Measurements from ENCODE around the gene ISYNA1.
A peak's percentile ranks its signal among the peaks of the same experiment; 100 is the strongest.
"Not testable (repeated sequence)": the region's sequence is repeated elsewhere in the genome, so short reads cannot be mapped to it uniquely, and the experiment has no call there.

ISYNA1 gene

DNA sequence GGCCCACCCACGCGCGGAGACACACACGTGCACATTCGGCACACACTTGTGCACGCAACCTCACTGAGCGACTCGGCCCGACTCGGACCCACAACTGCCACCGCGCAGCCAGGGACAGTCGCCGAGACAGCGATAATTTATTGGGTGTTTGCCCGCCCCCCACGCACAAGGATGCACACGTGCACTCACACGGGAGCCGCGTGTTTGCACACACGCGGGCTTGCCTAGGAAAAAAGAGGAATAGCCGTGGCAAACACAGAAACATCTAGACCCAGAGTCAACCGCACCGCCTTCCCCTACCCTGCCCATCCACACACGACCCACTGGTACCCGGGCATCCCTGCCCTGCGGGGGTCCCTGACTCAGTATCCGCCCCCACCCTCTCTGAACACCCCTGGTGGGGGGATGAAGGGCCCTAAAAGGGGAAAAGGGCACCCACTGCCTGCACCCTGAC lies 19.9 kb downstream of the ISYNA1 start:
- DNase-seq, result no peak

DNA sequence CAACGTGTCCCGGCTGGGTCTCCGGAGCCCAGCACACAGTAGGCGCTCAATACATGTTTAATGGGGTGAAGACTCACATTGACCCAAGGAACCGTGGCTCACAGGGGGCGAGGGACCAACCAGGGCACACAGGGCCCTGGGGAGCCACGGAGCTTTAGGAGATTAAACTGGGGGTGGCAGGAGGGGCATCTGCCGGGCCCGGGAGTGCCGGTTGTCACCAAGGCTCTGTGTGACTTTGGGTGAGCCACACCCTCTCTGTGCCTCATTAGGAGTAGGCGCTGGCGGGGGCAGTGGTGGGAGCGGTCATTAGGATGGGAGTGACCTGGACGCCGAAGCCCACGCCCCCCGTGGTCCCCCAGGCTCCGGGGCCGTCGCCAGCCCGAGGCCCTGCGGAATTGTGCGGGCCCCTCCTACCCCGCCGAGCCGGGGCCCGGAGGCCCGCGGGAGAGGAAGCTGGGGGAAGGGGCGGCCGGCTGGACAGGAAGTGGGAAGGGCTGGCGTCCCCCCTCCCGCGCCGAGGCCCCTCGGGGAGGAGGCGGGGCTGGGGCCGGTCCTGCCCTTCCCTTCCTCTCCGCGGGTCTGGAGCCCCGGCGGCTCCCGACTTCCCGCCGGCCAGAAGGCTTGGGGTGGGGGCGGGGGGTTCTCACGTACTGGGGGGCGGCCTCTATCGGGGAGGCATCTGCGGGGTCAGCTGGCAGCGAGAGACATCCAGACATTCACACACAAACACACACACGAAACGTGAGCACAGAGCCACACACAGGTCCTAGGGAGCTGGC lies 20.5 kb downstream of the ISYNA1 start:
- DNase-seq, result no peak

DNA sequence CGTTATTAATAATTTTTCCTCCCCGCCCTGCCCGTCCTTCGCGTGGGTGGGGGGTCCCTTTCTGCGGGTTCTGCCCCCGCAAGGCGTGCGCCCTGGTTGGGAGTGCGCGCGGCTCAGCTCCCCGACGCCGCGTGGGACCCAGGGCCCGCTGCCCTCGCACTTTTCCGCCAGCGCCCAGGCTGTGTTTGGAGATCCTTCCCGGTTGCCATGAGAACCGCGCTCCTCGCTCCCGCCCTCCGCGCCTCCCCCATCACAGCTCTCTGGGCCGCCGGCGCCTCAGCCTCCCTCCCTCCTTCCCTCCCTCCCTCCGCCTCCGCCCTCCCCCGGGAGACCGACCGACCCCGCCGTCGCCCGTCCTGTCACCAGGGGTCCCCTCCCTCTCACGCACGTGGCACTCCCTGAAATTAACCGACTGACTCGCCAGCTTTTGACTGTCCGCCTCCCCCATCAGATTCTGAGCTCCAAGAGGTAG lies 21.1 kb downstream of the ISYNA1 start:
- peak; percentile 45 to 54 for DNase-seq

DNA sequence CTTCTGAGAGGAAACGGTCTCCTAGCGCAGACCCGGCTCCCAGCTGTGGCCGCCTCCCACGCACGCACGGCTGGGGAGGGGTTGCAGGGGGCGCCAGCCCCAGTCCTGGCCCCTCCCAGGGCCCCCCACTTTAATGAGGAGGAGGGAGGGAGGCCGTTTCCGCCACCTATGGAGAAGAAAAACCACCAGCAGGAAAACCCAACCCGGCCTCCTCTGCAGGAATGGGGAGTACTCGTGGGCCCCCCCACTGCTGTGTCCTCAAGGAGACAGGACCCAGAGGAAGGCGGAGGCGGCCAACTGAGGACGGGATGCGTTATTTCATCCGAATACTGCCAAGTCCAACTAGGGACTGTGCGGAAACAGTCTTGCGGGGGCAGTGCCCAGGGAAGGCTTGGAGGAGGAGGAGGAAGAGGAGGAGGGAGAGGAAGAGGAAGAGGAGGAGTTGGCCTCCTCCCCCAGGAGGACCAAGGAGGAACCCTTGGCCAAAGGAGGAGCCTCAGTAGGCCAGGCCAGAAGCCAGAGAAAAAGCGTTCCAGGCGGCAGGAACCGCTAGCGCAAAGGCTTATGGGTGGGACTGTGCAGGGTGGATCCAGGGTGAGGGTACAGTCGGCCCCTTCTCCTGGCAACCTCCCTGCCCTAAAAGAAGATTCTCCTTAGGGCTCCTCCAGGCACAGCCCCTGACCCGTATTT lies 22.6 kb downstream of the ISYNA1 start:
- DNase-seq, result no peak

DNA sequence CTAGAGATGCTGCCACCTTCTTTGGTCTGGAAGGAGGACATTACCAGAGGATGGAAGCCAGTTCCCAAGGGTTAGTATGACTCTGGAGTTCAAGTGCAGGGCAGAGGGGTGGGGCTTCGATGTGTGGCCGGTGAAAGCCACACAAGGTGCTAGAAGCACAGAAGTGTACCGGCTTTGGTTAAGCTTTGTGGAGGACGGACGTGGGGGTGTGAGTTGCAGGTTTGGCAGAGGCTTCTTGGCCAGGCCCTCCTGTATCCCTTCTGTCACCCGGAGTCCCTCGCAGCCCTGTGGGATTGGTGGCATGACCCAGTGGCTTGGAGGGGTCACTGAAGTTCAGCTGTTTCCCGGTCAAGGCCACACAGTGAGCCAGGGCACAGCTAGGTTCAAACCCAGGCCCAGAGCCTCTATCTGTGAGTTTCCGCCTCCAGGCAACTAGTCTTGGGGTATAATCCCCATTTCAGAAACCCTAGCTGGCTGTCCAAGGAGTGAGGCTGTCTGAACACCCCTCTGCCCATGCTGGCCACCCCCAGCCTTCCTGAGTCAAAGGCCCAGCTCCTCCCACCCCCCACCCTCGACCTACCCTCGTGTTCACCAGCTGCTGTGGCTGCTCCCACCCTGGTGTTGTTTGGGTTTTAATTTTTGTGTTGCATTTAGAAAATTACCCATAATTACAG lies 23.3 kb downstream of the ISYNA1 start:
- no peak for DNase-seq

DNA sequence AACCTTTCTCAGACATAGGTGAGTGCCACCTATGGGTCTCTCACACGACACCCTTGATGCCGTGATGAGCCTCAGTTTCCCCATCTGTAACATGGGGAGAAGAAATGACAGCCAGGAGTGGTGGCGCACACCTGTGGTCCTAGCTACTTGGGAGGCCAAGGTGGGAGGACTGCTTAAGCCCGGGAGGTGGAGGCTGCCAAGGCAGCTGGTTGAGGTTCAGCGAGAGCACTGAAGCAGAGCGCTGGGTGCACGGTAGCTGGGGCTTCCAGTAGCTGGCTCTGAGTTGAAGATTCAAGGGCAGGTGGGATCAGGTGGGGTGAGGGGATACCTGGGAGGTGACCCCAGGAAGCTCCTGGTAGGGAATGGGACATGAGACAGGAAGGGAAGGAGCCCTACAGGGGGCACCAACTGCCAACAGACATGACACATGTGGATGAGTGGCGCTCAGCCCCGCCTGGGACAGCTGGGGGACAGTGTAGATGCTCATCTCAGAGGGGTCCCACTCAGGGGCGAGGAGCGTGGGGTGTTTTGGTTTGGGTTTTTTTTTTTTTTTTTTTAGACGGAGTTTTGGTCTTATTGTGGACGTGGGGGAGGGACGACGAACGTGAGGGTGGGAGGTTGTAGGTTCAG lies 25.2 kb downstream of the ISYNA1 start:
- DNase-seq, result no peak

DNA sequence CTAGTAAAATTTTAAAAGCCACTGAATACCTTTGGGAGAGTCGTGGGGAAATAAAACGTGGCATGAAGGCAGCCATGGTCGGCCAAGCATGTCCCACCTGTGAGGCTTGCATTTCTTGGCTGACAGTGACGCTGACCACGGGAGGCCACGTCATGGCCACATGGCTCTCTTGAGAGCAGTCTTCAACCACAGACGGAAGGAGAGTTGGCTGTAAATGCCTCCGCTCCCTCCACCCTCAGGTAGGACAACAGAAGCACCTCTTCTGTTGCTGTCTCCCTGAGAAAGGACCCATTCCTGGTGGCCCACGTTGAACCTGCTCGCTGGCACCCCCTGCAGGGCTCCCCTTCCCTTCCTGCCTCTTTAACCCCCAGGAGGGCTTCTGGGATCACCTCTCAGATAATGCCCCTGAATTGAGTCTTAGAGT lies 29.9 kb downstream of the ISYNA1 start:
- DNase-seq, result no peak

DNA sequence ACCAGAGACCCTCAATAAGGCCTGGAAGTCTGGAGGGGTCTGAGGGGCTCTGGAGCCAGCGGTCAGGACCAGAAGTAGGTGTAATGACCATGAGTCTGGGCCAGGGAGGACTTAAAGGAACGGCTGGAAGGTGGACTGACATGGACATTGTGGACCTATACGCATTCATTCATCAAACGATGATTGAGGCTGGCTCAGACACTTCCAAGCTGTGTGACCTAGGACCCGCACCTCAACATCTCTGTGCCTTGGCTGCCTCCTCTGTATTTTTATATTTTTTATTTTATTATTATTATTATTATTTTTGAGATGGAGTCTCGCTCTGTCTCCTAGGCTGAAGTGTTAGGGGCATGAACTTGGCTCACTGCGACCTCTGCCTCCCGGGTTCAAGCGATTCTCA lies 31.2 kb downstream of the ISYNA1 start:
- DNase-seq, result no peak

DNA sequence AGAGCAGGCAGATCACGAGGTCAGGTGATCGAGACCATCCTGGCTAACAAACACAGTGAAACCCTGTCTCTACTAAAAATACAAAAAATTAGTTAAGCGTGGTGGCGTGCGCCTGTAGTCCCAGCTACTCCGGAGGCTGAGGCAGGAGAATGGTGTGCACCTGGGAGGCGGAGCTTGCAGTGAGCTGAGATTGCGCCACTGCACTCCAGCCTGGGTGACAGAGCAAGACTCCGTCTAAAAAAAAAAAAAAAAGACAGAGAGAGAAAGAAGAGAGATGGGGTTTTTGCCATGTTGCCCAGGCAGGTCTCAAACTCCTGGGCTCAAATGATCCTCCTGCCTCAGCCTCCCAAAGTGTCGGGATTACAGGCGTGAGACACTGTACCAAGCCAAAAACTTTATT lies 32.2 kb downstream of the ISYNA1 start:
- DNase-seq, result not testable (repeated sequence)

DNA sequence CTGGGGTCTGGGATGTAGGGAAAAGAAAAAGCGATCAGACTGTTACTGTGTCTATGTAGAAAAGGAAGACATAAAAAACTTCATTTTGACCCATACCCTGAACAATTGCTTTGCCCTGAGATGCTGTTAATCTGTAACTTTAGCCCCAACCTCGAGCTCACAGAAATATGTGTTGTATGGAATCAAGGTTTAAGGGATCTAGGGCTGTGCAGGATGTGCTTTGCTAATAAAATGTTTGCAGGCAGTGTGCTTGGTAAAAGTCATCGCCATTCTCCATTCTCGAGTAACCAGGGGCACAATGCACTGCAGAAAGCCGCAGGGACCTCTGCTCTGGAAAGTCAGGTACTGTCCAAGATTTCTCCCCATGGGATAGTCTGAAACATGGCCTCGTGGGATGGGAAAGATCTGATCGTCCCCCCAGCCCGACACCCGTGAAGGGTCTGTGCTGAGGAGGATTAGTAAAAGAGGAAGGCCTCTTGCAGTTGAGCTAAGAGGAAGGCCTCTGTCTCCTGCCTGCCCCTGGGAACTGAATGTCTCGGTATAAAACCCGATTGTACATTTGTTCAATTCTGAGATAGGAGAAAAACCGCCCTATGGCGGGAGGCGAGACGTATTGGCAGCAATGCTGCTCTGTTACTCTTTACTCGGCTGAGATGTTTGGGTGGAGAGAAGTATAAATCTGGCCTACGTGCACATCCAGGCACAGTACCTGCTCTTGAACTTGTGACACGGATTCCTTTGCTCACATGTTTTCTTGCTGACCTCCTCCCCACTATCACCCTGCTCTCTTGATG lies 35.3 kb downstream of the ISYNA1 start:
- not testable (repeated sequence) for DNase-seq

DNA sequence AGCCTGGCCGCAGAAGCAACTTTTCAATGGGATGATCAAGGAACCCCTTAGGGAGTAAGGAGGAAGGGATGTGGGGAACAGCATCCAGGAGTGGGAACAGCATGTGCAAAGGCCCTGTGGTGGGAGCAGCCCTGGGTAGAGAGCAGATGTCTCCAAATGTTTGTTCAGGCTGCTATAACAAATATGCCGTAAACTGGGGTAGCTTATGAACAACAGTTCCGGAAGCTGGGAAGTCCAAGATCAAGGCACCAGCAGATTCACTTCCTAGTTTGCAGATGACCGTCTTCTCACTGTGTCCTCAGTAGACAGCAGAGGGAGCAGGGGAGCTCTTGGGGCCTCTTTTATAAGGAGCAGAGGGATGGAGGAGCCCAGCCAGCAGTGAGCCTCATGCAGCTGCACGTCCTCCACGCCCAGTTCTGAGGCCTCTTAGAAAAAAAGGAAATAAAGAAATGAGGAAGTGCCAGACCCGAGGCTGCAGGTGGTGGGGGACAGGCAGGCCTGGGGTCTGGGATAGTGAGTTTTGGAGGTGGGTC lies 36.3 kb downstream of the ISYNA1 start:
- no peak for DNase-seq

DNA sequence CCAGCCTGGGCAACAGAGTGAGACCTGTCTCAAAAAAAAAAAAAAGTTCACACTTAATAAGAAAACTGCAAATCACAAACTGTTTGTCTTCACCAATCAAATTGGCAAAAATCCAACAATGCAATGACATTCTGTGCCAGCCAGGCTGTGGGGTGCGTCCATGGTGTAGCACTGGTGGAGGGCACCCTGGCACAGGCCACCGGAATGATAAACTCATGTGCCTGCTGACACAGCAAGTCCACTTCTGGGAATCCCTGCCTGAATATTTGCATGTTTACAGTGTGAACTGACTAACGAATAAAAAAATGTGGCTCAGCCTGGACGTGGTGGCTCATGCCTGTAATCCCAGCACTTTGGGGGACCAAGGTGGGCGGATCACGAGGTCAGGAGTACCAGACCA lies 38.9 kb downstream of the ISYNA1 start:
- DNase-seq, result no peak

DNA sequence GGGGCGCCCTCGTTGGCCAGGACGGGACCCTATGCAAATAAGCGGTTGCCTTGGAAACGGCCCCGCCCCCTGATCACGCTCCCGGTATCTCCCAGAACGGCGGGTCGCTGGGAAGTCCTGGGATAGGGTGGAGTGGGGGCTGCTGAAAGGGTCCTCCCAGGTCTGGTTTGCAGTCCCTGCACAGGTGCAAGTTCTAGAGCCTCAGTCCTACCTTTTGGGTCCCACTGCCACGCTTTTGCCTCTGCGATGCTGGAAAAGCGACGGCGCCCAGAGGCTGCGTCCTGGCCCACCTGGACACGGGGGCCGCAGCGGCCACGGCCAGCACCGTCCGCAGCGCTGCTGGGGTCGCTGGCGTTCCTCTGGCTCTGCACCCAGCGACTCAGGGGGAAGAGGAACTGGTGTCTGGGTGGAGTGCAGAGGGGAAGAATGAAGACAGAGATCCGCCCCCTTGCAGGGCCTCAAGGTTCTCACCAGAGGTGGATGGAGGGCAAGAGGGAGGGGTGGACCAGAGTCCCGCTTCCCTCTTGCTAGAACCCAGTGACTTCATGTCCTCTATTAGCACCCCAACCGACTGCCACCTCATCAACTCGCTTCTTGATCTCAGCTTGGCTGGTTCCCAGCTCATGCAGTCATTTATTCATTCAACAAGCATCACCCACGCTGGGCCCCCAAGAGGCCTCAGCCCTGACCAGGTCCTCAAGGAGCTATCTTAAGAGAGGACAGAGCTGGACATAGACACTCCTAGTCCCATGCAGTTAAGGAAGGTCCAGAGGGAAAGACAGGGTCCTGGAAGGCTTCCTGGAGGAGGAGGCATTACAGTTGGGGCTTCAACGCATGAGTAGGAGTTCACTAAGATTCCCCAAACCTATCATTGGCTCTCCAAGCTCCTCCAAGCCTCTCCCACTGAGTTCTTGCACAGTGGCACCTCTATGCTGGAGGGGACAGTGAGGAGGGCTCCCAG lies 40.4 kb downstream of the ISYNA1 start, which contains the start of gene LRRC25:
TSS of gene LRRC25 (minus strand) at position 381 of the 961 bp plus-strand sequence. CDS start 659 bp downstream, outside the sequence.
- no peak for DNase-seq

DNA sequence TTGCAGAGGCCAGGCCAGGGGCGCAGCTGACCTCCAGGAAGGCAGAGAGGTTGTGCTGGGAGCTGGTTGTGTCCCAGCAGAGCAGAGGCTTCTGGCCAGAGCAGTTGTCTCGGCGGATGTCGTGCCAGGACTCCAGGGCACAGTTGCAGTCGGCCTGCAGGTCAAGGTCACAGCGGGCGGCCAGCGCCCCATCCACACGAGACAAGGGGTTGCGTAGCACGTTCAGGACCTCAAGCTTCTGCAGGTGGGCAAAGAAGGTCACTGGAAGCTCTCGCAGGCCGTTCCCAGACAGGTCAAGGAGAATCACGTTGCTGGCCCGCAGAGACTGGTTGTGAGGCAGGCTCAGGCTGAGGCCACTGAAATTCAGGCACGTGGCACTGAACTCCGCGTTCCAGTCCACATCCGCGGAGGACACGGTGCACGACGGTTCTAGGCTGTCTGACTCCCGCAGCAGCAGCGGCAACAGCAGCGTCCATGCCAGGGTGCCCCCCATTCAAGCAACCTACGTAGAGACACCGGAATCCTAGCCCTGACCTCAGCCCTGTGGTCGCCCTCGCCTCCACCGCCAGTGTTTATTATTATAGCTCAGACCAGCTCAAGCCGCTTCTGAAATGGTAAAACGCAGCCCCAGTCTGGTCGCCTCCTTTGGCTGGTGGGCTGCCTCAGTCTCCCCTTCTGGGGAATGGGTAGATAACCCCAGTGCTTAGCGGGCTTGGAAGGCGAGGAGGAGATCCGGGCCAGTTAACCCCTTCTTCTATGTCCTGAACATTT lies 41.3 kb downstream of the ISYNA1 start:
- no peak for DNase-seq

DNA sequence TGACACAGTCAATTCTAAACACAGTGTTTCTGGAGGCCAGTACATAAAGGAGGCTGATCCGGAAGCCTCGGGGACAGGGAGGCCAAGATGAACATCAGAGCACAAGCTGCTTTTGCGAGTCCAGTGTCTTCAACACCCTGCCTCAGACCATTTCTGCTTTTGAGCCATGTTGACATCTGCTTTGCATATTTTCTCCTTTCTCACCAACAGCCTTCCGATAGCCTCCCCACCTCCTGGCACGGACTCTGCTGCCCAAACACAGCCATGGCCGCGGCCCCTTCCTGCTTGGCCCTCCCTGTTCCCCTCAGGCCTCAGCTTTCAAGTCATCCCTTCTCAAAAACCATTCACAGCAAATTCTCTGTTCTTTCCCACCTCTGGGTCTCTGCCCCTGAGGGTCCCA lies 44.1 kb downstream of the ISYNA1 start:
- DNase-seq, result no peak

DNA sequence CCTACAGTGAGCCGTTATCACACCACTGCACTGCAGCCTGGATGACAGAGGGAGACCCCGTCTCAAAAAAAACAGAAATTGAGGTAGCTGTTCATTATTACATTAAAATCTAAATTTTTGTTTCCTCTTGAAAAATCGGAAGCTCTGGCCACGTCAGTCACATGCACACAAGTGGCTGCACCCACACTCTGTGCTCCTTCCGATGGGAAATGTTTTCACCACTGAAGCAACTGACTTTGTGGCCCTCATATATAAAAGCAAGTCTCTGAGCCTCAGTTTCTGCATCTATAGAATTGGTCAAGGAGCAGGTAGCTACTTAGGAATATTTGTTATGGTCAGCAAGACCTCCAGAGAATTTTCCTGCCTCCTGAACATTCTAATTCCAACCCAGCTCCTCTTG lies 45.0 kb downstream of the ISYNA1 start:
- DNase-seq, result no peak

DNA sequence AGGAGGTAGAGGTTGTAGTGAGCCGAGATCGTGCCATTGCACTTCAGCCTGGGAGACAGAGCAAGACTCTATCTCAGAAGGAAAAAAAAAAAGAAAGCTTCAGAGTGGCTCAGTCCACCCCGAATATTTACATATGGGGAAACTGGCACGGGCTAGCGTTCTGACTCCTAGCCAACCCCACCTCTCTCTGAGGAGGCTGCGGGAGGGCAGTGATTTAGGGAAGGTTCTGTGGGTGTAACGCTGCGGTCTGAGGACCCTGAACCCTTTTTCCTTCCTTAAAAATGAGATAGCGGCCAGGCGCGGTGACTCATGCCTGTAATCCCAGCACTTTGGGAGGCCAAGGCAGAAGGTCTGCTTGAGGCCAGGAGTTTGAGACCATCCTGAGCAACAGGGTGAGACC lies 45.5 kb downstream of the ISYNA1 start:
- DNase-seq, result no peak

DNA sequence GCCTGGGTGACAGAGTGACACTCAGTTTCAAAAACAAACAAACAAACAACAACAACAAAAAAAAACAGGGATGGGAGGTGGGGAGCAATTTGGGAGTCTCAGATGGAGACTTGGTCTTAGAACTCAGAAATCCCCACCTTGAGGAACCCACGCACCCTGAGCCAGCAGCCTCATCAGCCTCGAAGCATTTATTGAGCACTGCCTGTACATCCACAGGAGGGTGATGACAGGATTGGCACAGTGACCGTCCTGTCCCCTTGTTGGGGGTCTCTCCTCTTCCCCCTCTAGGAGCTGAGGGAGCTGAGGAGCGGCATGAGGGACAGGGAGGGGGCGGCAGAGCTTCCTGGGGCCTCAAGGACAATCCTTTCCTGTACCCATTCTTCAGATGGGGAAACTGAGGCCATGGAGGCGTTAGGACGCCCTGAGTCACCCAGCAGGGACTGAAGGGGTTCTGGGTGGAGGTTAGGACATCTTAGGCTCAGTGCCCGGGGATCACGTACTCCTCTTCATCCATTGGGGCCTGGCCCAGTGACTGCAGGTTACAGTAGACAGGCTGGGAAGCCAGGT lies 46.3 kb downstream of the ISYNA1 start:
- DNase-seq, result no peak

DNA sequence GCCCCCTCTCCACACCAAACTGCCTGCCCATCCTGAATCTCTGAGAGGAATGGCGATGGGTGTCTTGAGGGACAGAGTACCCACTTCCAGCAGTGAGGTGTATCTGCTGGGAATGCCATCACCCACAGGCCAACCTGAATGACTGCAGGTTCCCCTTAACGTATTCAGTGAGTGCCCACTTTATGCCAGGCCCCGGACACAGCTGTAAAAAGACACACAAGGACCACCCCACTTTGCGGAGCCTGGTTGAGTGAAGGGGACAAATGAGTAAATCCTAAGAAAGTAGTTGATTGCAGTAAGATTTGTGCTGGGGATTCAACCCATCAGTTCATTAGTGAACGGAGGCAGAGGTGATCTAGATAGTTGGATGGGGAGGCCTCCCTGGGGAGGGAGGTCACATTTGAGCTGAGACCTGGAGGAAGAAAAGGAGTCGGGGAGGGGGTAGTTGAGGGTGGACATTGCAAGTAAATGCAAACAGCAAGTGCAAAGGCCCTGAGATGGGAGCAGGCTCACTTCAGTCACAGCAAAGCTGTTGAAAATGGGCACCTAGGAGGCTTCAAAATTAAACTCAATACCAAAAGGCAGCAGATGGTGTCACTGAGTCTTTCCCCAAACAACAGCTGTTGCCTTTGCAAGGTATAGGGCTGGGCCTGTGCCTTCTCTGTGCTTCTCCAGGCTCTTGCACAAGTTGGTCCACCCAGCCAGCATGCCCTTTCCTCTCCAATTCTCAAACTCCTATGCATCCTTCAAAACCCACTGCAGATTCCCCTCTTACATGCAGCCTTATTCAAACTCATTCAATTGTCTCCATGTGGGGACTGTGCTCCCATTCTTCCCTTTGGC lies 47.6 kb downstream of the ISYNA1 start:
- DNase-seq, result no peak

Data from activated CD4-positive, alpha-beta T cell treated with anti-CD3 and anti-CD28 coated beads, Interleukin-2, amount 50 U/mL, for 4 hours (primary cell).